H9 (cell line): ENCODE results near the gene MARCHF9. TPM values are rescaled to one million over a fixed set of nuclear protein-coding genes. Genes with fewer than 3 reads are reported as not detected.

ENCODE experiments used
- DNase-seq: peaks from one replicate; pipeline ENCODE4 v3.0.0-alpha.2; 2017
- H2AFZ ChIP-seq: one replicate; pipeline ENCODE4 v1.6.1; 2013; ENCODE audit warnings: mild to moderate bottlenecking, low read length, control low read depth, moderate library complexity
- H2AK5ac ChIP-seq: 2 replicates; pipeline ENCODE4 v1.6.1; 2013; ENCODE audit warnings: low read length, control low read depth, mixed read lengths; ENCODE audit not compliant: insufficient read length
- H2BK120ac ChIP-seq: one replicate; pipeline ENCODE4 v1.6.1; 2013; ENCODE audit warnings: low read depth, mild to moderate bottlenecking, low read length, control low read depth, inconsistent platforms; ENCODE audit not compliant: poor library complexity, severe bottlenecking
- H2BK12ac ChIP-seq: 2 replicates; pipeline ENCODE4 v1.6.1; 2013; ENCODE audit warnings: low read length, control low read depth, mixed read lengths, low read depth; ENCODE audit not compliant: insufficient read length
- H2BK15ac ChIP-seq: 2 replicates; pipeline ENCODE4 v1.6.1; 2013; ENCODE audit warnings: low read depth, low read length, control low read depth
- H2BK20ac ChIP-seq: one replicate; pipeline ENCODE4 v1.6.1; 2013; ENCODE audit warnings: low read depth, mild to moderate bottlenecking, low read length, control low read depth, inconsistent platforms; ENCODE audit not compliant: poor library complexity, severe bottlenecking
- H2BK5ac ChIP-seq: 2 replicates; pipeline ENCODE4 v1.6.1; 2013; ENCODE audit warnings: low read length, control low read depth, mixed read lengths; ENCODE audit not compliant: insufficient read length
- H3K14ac ChIP-seq: 2 replicates; pipeline ENCODE4 v1.6.1; 2013; ENCODE audit warnings: low read length, control low read depth; ENCODE audit not compliant: insufficient read depth
- H3K18ac ChIP-seq: 2 replicates; pipeline ENCODE4 v1.6.1; 2013; ENCODE audit warnings: low read depth, mild to moderate bottlenecking, mixed read lengths, low read length, control low read depth; ENCODE audit not compliant: insufficient read length
- H3K23ac ChIP-seq: 2 replicates; pipeline ENCODE4 v1.6.1; 2013; ENCODE audit warnings: low read length, control low read depth, mixed read lengths, low read depth; ENCODE audit not compliant: insufficient read length
- H3K23me2 ChIP-seq: 2 replicates; pipeline ENCODE4 v1.6.1; 2013; ENCODE audit warnings: low read depth, mild to moderate bottlenecking, mixed read lengths, low read length, control low read depth; ENCODE audit not compliant: insufficient read length, poor library complexity, severe bottlenecking
- H3K27ac ChIP-seq: 2 replicates; pipeline ENCODE4 v1.5.1; 2013; ENCODE audit warnings: low read length, control low read depth, mixed read lengths, low read depth; ENCODE audit not compliant: insufficient read length
- H3K27me3 ChIP-seq: 2 replicates; pipeline ENCODE4 v1.6.1; 2013; ENCODE audit warnings: low read length, control low read depth, inconsistent platforms; ENCODE audit not compliant: insufficient read depth
- H3K4ac ChIP-seq: 2 replicates; pipeline ENCODE4 v1.6.1; 2013; ENCODE audit warnings: low read depth, mild to moderate bottlenecking, control low read depth, inconsistent platforms, low read length, moderate library complexity
- H3K4me1 ChIP-seq: 2 replicates; pipeline ENCODE4 v1.6.1; 2013; ENCODE audit warnings: low read length, control low read depth, inconsistent platforms; ENCODE audit not compliant: insufficient read depth
- H3K4me2 ChIP-seq: 2 replicates; pipeline ENCODE4 v1.6.1; 2013; ENCODE audit warnings: low read length, control low read depth, mixed read lengths; ENCODE audit not compliant: insufficient read length, insufficient read depth
- H3K56ac ChIP-seq: 2 replicates; pipeline ENCODE4 v1.6.1; 2013; ENCODE audit warnings: low read depth, mild to moderate bottlenecking, mixed read lengths, low read length, control low read depth; ENCODE audit not compliant: insufficient read length
- H3K79me1 ChIP-seq: 2 replicates; pipeline ENCODE4 v1.6.1; 2013; ENCODE audit warnings: low read depth, mild to moderate bottlenecking, moderate library complexity, low read length, control low read depth, inconsistent platforms; ENCODE audit not compliant: insufficient read depth, poor library complexity, severe bottlenecking
- H3K79me2 ChIP-seq: 2 replicates; pipeline ENCODE4 v1.6.1; 2013; ENCODE audit warnings: low read length, control low read depth, inconsistent platforms; ENCODE audit not compliant: insufficient read depth
- H3K9ac ChIP-seq: 2 replicates; pipeline ENCODE4 v1.6.1; 2013; ENCODE audit warnings: low read length, control low read depth, mixed read lengths; ENCODE audit not compliant: insufficient read length; ENCODE audit errors: extremely low read depth
- H3K9me3 ChIP-seq: one replicate; pipeline ENCODE4 v1.6.1; 2013; ENCODE audit warnings: low read depth, low read length, inconsistent platforms; ENCODE audit not compliant: control insufficient read depth
- H3T11ph ChIP-seq: one replicate; pipeline ENCODE4 v1.6.1; 2013; ENCODE audit warnings: mild to moderate bottlenecking, low read length, control low read depth, inconsistent platforms
- H4K20me1 ChIP-seq: one replicate; pipeline ENCODE4 v1.6.1; 2013; ENCODE audit not compliant: control insufficient read depth, insufficient read length, insufficient read depth
- H4K5ac ChIP-seq: 2 replicates; pipeline ENCODE4 v1.6.1; 2013; ENCODE audit warnings: low read depth, mild to moderate bottlenecking, mixed read lengths, low read length, control low read depth; ENCODE audit not compliant: insufficient read length
- H4K8ac ChIP-seq: replicated peaks from 2 replicates; pipeline ENCODE4 v1.6.1; 2013; ENCODE audit warnings: low read length, control low read depth, mixed read lengths, low read depth; ENCODE audit not compliant: insufficient read length
- H4K91ac ChIP-seq: 2 replicates; pipeline ENCODE4 v1.6.1; 2013; ENCODE audit warnings: low read depth, mild to moderate bottlenecking, moderate library complexity, mixed read lengths, low read length, control low read depth; ENCODE audit not compliant: insufficient read length
- H3K27ac Mint-ChIP-seq, 3 experiments: 2 replicates in 2 of 3; 3 replicates in 1 of 3; pipeline ENCODE4 v1.8.0; 2020 to 2021; ENCODE audit warnings: mixed read lengths in 3 of 3, mild to moderate bottlenecking in 1 of 3, moderate library complexity in 1 of 3
- H3K27me3 Mint-ChIP-seq: 2 replicates; pipeline ENCODE4 v1.8.0; 2021; ENCODE audit warnings: low read depth, mild to moderate bottlenecking, moderate library complexity, mixed read lengths
- H3K36me3 Mint-ChIP-seq, 3 experiments: 2 replicates in 2 of 3; 3 replicates in 1 of 3; pipeline ENCODE4 v1.8.0; 2020 to 2021; ENCODE audit warnings: low read depth in 3 of 3, mixed read lengths in 3 of 3; ENCODE audit not compliant: insufficient read depth in 1 of 3
- H3K4me1 Mint-ChIP-seq, 2 experiments: 2 replicates each; pipeline ENCODE4 v1.8.0; 2020; ENCODE audit warnings: mixed read lengths in 2 of 2
- H3K4me3 Mint-ChIP-seq, 2 experiments: 2 replicates in 1 of 2; 3 replicates in 1 of 2; pipeline ENCODE4 v1.8.0; 2020 to 2021; ENCODE audit warnings: mild to moderate bottlenecking in 2 of 2, mixed read lengths in 2 of 2, moderate library complexity in 1 of 2
- H3K9me3 Mint-ChIP-seq, 2 experiments: 2 replicates in 1 of 2; 3 replicates in 1 of 2; pipeline ENCODE4 v1.8.0; 2020; ENCODE audit warnings: mild to moderate bottlenecking in 2 of 2, mixed read lengths in 2 of 2, moderate library complexity in 1 of 2
- CTCF ChIP-seq: fragments of 200-600 bp; sonication (generic); conservative IDR thresholded peaks from 3 replicates; pipeline ENCODE4 v1.8.0; 2021; ENCODE audit warnings: antibody characterized with exemption, mild to moderate bottlenecking
- WGBS: extraction: QIAGEN DNeasy Blood & Tissue Kit; methylation state at CpG from one replicate; pipeline ENCODE4 v1.1.7; 2013; ENCODE audit warnings: missing lambda C conversion rate, low lambda C conversion rate, mixed read lengths; ENCODE audit not compliant: insufficient read length; ENCODE audit errors: extremely low coverage; 5-methylcytosine and 5-hydroxymethylcytosine counted together
- total RNA-seq: library from RNA; stranded (reverse); gene quantifications from 2 replicates; pipeline ENCODE4 v1.2.1, GENCODE V29; 2021

Gene MARCHF9
- total RNA-seq, 1 experiment from 2014 or later: 20.5 TPM

- Histone ChIP-seq H4K20me1 (no peaks in the 10 kb centered on the region), H3K4me2 (no peak overlapping the region), H3K27me3 (peaks cover 12% of the 10 kb centered on the region), H3K14ac (no peak overlapping the region), H3K23ac (no peak overlapping the region), H4K8ac (no peak overlapping the region), H2BK120ac (no peak overlapping the region), H3K27ac (no peak overlapping the region), H3K9me3 (no peaks in the 10 kb centered on the region), H3K79me1 (no peaks in the 10 kb centered on the region), H2AFZ (no peak overlapping the region), H3K18ac (no peak overlapping the region), H3K4ac (no peak overlapping the region), H3K4me1 (no peaks in the 10 kb centered on the region), H3K79me2 (no peaks in the 10 kb centered on the region), H2BK20ac (no peak overlapping the region), H3K56ac (no peak overlapping the region), H2BK15ac (no peak overlapping the region), H4K5ac (no peak overlapping the region), H2BK12ac (no peak overlapping the region), H3T11ph (no peak overlapping the region), H3K9ac (no peak overlapping the region), H3K23me2 (peaks cover 9% of the 10 kb centered on the region), H4K91ac (no peak overlapping the region), H2AK5ac (no peak overlapping the region), H2BK5ac (no peak overlapping the region)
- DNase-seq: no peak
- Mint-ChIP-seq H3K27me3 (peaks cover 46% of the 10 kb centered on the region), H3K9me3 (0 out of 5 replicates have a peak, but pooled peaks cover 0 to 2% of the 10 kb centered on the region in 2 experiments), H3K36me3 (peaks cover 3 to 19% (median 6%) of the 10 kb centered on the region in 3 experiments; a peak in 6 of 7 replicates), H3K4me1 (peaks cover 28% of the 10 kb centered on the region in 2 experiments), H3K4me3 (no peak overlapping the region; a peak in 1 of 5 replicates), H3K27ac (no peak overlapping the region)
- TF ChIP-seq CTCF: no peak
- WGBS: no CpG with 5 or more reads among the region's 25 CpGs
These were observed 3.9 kb downstream of the MARCHF9 start for GRCh38 chr12:57758552-57759359.
